Dedifferentiated amniotic fluid mesenchymal stem cell (primary cell): ENCODE data around the gene SIL1.
"Not testable (repeated sequence)": the region's sequence is repeated elsewhere in the genome, so short reads cannot be mapped to it uniquely, and the experiment has no call there.

ENCODE experiments used
- DNase-seq: peaks from one replicate; pipeline ENCODE4 v3.0.0-alpha.2; 2016; ENCODE audit errors: extremely low spot score

The SIL1 gene

DNA sequence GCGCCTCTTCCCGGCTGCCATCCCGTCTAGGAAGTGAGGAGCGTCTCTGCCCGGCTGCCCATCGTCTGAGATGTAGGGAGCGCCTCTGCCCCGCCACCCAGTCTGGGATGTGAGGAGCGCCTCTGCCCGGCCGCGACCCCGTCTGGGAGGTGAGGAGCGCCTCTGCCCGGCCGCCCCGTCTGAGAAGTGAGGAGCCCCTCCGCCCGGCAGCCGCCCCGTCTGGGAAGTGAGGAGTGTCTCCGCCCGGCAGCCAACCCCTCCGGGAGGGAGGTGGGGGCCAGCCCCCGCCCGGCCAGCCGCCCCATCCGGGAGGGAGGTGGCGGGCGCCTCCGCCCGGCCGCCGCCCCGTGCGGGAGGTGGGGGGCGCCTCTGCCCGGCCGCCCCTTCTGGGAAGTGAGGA is 85.8 kb downstream of the SIL1 start:
- DNase-seq = not testable (repeated sequence)

DNA sequence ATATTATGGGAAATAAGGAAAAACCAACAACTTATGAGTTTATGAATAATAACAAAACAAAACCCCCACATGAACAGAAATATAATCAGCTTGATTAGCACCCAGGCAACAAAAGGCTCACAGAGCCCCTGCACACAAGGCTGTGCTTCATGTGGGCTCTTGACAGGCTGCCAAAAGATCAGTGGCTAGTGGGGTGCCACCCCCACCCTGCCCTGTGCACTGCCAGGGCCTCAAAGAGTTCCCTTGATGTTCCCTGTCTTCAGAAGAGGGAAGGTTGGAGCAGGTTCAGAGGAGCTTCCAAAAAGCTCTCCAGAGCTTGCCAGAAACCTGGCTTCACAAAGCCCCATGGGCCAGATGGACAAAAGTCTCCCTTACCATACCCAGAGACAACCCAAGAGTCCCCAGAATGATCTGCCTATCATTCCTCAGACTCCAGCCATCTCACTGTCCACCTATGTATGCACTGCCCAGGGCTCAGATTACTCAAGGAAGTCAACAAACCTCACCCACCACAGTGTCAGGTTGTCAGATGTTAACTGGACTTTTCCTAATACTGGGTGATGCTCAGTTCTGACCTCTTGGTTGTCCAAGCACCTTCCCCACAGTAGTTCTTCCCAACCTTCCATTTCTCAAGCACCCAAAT is 87.5 kb downstream of the SIL1 start:
- DNase-seq = no peak

DNA sequence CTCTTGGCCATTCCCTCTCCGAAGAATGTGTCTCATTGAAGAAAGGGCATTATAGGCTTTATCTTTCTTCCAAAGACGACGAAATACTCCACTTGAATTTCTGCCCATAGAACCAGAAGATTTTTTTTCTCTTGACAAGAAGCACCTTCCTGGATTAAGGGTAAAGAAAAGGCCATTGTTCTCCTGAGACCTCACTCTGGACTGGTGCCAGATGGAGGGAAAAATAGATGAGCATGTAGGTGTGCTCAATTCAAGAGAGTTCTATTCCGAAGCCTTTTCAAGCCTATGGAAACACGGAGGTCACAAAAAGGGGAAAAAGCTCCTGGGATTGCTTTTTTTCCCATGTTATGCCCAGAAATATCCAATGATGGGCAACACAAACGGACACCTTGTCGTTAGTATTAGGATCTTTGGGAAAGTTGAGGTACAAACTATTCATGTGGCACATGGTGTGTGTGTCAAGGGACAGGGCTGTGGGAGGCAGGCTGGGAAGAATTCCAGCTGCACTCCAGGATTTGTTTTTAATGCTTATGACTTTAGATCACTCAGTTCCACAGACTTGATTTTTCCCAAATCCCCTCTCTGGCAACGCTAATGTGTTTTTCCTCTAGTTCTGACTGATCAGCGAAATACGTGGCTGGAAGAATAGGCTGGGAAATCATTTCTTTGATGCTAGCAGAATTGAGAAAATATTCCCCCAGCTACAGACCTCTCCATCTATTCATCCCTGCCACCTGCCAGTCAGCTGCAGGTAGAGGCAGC is 89.9 kb downstream of the SIL1 start:
- peak; percentile 15 for DNase-seq

DNA sequence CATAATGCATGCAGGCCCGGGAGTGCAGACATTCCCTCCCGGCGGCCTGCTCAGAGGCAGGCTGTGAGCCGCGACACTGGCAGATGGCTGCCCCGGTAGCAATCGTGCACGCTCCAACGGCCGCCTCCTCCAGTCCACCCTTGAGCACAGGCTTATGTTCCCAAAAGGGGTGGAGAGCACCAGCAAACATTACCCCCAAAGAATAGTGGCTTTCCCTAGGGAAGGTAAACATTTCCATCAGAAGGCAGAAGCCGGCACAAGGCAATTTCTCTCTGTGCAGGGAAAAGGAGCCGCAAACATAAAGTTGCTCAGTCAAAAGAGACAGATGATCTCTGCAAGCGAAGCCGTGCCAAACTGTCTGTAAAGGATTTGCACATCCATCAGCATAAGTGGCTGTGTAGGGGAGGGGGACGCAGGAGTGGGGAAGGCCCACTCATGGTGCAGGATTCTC is 92.5 kb downstream of the SIL1 start:
- no peak for DNase-seq

DNA sequence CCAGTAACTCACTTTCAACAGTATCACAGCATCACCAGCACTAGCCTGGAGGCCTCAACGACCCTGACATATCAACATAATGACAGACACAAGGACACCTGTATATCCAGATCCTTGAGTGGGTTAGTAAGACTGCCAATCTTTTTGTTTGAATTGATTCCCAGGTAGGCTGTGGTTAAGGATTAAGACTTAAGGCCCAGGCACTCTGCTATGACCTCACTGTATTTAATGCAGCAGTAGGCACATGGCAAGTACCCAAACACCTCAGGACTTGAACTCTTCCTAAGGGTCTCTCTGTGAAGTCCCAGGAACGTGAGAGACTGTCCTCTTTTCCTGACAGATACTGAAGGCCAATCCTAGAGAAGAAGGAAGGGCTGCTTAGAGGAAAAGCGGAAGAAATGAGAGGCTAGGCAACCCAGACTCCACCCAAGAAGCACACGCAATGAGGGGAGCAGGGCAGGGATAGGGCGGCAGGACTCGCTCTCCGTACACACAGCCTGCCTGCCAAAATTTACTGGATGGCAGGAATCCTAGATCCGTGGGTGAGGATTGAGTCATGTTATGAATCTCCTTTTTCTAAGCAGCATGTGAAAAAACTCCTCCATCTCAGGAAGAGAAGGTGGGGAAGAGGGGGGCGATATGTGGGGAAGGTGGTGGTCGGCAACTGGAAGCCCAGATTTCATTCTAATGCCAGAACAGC is 93.4 kb downstream of the SIL1 start:
- DNase-seq = peak; percentile 65

DNA sequence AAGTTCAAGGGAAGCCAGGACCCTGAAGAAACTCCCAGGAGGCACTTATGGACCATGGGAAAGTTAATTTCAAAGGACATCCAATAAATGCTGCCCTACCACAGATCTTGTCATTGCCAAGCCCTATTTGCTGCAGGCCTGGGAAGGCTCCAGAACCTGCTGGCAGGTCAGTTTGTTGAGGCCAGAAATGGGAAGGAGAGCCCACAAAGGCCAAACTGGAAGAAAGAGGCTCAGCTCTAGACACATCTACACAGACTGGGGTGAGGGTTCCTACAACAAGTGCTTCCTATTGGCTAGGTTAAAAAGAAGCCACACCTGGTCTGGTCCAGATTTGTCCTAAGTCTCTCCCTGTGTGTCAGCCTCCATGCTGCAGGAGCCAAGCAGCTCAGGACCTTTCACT is 94.4 kb downstream of the SIL1 start:
- no peak for DNase-seq

DNA sequence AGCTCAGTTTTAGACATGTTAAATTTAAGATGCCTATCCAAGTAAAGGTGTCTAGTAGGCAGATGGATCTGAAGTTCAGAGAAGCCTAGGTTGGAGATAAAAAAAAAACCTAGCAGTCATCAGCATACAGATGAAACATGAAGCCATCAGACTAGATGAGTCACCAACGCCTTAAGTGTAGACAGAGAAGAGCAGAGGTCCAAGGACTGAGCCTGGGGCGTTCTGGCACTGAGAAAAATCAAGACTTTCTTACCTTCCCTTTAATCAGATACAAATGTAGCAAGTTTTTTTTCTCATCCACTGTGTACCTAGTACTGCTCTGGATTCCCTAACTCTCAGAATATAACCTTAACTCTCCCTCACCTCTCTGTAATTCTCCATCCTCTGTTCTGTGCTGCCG is 97.3 kb downstream of the SIL1 start:
- DNase-seq = peak; percentile 18

DNA sequence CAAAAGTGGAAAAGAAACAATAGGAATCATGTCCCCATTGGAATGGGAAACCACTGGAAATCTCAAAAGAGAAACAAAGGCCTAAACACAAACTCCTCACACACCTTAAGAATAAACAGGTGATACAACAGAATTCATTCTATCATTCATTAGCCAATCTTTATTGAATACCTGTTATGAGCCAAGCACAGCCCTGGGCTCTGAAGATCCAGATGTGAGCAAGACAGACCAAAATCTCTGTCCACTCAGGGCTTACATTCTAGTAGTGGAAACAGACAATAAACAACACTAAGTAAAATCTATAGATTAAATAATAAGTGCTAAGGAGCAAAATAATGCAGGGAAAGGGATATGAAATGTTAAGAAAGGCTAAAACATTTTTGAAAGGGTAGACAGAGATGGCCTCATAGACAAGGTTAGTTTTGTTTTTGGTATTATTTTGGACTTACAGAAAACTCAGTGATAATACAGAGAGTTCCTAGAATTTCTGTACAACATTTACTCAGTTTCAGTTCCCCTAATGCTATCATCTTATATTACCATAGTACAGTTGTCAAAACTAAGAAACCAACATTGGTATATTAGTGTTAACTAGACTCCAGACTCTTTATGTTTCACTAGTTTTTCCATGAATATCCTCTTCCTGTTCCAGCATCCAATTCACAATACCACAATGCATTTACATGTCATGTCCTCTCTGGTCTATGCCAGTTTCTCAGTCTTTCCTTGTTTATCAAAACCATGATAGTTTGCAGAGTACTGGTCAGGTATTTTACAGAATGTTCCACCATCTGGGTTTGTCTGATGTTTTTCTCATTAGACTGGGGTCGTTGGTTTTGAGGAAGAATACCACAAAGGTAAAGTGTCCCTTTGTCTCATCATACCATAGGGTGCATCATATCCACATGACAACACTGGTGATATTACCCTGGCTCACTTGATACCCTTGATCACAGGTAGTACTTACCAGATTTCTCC is 103.7 kb downstream of the SIL1 start:
- DNase-seq = no peak

DNA sequence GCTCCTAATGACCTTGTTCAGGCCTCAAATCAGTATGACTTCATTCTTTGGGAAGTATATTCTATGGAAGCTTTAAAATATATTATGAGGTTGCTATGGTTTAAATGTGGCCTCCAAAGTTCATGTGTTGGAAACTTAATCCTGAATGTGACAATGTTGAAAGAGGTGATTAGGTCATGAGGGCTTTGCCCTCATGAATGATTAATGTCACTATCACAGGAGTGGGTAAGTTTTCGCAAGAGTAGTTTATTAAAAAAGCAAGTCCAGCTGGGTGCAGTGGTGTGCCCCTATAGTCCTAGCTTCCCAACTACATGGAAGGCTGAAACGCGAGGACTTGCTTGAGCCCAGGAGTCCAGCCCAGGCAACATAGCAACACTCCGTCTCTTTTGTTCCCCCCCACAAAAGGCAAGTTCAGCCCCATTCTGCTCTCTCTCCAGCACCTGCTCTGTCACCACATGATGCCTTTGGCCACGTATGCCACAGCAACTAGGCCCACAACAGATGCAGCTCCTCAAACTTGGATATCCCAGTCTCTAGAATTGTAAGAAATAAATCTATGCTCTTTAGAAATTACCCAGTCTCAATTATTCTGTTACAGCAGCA is 105.3 kb downstream of the SIL1 start:
- DNase-seq = no peak

DNA sequence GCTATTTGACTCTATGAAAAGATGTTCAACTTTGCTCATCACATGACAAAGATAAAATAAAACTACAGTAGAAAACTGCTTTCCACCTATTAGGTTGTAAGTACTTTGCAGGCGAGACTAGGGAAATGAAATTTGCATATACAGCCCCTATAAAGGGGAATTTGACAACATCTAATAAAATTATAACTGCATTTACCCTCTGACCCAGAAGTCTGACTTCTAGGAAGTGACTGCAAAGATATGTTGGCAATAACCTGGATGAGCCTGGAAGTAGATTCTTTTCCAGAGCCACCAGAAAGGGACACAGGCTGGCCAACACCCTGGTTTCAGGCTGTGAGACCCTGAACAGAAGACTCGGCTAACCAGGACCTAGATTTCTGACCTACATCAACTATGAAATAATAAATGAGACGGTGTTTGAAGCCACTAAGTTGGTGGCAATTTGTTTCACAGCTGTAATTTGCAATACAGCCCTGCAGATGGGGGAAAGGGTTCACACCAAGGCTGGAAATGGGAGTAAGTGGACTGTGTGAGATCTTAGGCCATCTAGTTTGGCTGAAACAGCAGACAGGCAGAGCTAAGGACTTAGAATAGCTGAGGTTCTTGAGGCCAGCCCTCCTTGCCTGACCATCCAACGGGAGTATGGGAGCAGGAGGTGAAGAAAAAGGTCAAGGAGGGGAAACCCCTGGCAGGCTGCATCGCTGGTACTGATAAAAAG is 106.6 kb downstream of the SIL1 start:
- DNase-seq = no peak

DNA sequence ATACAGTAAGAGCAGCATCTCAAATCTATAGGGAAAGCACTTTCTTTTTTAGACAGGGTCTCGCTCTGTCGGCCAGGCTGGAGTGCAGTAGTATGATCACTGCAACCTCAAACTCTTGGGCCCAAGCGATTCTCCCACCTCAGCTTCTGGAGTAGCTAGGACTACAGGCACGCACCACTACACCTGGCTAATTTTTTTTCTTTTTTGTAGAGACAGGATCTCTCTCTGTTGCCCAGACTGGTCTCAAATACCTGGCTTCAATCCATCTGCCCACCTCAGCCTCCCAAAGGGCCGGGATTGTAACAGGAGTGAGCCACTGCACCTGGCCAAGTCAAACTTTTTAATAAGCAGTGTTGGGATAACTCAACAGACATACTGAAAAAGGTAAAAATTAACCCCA is 107.6 kb downstream of the SIL1 start:
- no peak for DNase-seq

DNA sequence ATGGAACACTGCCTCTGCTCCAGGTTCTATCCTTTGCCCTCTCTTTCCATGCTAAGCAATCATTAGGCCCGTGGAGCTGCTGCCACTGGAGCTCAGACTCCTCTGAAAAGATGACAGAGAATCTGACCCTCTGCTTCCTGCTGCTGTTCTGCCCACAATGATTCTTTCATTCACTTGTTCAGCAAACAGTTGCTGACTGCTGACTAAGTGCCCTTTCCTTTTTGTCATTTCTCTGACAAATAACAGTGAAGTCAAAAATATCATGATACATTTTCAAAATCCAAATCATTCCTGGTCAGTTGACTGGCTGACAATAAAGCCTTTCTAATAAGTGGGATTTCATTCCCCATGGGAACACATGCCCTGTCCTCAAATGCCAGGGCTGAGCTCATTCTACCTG is 110.1 kb downstream of the SIL1 start:
- DNase-seq = no peak

DNA sequence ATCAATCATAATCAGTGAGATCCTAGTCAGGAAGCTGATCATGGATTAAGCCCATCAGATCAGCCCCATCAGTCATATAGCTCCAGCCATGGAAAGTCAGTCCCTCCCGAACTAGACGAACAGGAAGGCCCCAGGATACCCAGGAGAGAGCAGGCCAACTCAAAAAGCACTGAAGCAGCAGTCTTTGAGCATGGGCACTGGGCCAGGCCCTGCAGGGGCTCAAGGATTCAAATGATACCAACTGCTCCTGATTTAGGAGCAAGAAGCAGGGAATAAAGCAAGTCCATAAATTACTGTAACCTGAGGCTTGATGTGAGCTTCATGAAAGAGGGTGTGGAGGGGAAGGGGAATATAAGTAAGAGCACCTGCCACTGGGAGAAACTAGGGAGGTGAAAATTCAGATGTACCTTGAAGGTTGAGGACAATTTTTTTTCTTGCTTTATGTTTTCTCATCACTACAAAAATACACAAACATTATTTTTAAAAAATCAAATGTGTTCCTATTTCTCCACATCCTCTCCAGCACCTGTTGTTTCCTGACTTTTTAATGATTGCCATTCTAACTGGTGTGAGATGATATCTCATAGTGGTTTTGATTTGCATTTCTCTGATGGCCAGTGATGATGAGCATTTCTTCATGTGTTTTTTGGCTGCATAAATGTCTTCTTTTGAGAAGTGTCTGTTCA is 115.2 kb downstream of the SIL1 start:
- no peak for DNase-seq

DNA sequence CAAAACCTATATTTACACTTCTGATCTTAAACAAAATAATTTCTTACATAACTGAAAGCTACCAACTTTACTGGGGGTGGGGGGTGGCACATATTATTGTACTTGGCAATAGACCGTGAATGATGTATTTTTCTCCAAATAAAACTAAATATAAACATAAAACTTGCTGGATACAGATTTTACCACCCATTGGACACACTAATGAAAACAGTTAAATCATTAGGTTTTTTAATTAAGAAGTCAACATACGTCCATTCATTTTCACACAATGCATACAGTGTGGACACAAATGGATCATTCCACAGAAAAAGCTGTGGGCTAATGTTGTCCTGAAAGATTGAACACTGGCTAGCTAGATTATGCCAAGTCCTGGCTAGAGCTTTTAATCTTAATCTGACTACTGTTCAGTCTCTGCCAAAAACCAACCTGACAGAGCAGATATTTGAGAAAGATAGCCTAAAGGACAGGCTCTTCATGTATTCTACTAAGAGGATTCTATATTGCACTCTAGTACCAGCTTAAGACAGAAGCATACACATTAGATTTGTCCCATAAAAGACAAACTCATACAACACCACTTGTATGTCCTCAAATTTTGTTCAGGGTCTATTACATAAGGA is 118.1 kb downstream of the SIL1 start:
- no peak for DNase-seq

DNA sequence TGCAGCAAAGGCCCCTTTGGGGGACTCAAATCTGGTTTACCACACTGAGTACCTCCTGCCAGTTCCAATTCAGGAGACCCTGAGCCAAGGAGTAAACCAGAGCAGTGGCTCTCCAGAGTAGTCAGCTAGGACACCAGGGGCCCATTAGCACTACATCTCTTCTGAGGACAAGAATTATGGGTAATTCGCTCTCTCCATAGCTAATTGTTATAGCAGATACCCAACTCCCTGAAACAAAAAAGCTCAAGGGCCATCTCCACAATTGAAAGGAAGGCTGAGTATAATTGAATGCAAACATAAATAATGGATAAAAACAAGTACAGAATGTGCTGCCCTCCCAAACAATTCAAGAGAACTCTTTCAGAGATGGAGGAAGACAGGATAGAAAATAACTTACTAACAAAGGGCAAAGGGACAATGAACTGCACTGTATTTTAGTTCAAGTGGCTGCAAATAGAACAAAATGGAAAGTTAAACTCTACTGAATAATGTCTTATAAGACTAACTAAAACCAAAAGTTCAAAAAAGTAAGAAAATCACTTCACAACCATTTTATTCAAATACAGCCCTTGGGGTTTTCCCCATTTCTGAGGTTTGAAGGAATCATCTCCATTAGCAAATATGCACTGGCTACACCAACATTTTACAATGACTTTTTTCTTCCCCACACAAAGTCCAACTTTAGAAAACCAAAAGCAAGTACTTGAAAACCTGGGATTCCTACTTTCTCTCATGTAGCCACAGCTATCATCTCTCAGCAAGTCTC is 118.8 kb downstream of the SIL1 start:
- no peak for DNase-seq

DNA sequence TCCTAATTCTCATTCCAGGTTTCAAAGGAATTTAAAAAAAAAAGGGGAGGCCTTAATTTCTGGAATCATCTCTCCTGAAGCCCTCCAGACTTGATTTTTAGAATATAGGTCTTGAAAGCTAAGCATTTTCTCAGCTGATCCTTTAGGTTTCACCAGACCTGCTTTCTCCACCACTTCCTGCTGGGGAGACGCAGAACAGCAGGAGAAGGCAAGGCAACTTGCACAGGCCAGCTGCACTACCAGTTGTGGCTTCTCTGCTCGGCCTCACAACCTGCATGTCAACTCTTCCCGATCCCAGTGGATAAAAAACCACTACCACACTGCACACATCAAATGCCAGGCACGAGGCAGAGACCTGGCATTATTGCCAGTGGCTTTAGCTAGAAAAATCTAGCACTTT is 119.8 kb downstream of the SIL1 start:
- no peak for DNase-seq

DNA sequence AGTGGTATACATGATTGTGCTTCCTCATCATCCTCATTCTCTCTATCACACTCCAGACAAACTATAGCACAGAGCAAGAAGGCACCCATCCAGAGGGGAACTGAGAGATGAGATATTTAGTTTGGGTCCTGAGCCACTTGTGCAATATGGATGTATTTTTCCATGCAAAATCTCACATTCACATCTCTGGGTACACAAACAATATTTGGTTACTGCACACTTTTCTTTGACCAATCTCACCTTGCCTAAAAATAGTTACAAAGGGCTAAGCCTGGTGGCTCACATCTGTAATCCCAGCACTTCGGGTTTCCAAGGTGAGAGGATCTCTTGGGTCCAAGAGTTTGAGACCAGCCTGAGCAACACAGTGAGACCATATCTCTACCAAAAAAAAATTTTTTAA is 120.3 kb downstream of the SIL1 start:
- no peak for DNase-seq

DNA sequence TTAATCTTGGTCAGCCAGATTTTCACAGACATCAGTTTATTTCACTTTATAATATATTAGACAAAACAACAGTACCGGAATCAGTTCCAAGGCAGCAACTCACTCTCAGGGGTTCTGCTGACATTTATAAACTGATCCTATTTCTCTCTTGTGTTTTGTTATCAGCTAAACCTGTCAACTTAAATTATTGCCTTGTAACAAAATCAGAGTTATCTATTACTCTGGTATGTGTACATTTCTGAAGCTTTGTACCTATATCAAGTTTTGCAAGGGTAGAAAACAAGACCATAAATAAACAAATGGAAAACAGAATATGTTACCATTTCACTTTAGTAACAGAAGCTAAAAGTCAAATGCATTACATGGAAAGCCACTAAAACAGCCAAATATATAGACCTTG is 122.1 kb downstream of the SIL1 start:
- no peak for DNase-seq
